Stimulated activated CD8-positive, alpha-beta memory T cell treated with anti-CD3 and anti-CD28 coated beads, Interleukin-15, amount 100 ng/mL, for 1 hour (primary cell): ENCODE measurements around the gene FBXO27.
A peak's percentile ranks its signal among the peaks of the same experiment; 100 is the strongest.
"Not testable (repeated sequence)": the region's sequence is repeated elsewhere in the genome, so short reads cannot be mapped to it uniquely, and the experiment has no call there.

Experiments used
- DNase-seq: peaks from one replicate; pipeline ENCODE4 v3.0.0-alpha.2; 2020; ENCODE audit warnings: low read depth

FBXO27 gene, protein sequence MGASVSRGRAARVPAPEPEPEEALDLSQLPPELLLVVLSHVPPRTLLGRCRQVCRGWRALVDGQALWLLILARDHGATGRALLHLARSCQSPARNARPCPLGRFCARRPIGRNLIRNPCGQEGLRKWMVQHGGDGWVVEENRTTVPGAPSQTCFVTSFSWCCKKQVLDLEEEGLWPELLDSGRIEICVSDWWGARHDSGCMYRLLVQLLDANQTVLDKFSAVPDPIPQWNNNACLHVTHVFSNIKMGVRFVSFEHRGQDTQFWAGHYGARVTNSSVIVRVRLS

DNA sequence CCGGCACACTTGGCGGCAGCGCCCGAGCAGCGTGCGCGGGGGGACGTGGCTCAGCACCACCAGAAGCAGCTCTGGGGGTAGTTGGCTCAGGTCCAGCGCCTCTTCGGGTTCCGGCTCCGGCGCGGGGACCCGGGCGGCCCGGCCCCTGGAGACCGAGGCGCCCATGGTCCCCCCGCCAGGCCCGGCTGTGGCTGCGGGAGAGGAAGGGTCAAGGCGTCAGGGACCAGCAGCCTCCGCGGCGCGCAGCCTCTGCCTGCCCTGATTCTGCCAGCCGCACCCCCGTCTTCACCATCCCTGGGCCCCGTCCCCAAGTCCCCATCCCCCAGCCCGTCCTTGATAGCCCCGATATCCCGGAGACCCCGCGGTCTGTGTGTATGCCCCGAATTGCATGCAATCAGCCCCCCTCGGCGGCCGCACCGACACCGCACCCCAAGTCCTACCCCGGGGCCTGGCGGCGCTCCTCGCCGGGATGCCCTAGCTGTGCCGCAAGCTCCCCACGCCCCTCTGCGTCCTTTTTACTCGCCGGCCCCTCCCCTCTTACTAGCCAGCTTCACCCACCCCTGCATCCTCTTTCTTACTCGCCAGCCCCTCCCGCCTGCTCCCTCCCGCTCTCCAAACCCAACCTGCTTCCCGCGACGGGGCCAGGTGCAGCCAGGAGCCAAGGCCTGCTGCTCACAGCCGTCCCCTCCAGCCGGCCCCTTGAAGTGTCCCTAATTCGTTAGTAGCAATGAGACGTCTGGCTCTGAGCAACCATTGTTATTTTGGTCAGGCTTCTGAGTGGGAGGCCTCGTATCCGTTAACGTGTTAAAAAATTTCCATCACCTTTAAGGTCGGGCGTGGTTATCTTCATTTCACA, at the start of gene FBXO27:
Gene FBXO27, minus strand, starts transcription at position 487 of the 856 bp plus-strand sequence. Its CDS starts 322 bp downstream, at position 165.
- no peak for DNase-seq

DNA sequence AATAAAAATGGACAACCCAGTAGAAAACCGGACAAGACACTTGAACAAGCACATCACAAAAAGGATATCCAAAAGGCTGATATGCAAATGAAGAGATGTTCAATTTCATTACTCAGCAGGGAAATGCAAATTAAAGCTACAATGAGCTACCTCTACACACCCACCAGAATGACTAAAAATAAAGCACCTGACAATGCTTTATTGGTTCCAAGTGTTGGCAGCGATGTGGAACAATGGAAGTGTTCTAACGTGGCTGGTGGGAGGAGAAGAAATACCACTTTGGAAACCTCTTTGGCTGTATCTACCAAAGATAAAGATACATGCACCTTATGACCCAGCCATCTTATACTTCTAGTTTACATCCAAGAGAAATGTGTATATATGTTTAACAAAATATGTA, 48.1 kb upstream of the FBXO27 start:
- DNase-seq, result no peak

DNA sequence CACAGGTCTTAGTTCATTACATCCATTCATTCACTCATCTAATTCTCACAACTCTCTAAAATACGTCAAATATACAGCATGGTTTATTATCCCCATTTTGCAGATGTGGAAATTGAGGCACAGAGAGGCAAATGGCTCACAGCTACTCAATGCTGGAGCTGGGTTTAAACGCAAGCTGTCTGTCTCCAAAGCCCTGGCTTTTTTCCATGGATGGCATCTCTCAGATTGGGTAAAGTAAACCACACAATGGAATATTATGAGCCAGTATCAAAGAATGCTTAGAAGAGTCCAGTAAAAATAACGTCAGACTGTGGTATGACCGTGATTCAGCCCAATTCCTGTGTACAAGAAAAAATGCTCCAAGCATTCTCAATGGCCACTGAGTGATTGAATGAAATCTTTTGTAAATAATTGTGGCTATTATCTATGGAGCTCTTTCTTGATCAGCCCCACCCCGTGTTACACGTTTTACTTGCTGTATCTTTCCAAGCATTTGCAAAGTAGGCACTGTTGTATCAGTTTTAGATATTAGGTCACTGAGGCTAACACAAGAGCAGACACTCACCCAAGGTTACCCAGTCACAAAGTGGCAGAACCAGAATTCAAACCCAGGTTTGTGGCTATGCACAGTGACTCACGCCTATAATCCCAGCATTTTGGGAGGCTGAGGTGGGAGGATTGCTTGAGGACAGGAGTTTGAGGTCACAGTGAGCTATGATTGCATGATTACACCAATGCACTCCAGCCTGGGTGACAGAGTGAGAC, 46.3 kb upstream of the FBXO27 start:
- DNase-seq, result no peak

DNA sequence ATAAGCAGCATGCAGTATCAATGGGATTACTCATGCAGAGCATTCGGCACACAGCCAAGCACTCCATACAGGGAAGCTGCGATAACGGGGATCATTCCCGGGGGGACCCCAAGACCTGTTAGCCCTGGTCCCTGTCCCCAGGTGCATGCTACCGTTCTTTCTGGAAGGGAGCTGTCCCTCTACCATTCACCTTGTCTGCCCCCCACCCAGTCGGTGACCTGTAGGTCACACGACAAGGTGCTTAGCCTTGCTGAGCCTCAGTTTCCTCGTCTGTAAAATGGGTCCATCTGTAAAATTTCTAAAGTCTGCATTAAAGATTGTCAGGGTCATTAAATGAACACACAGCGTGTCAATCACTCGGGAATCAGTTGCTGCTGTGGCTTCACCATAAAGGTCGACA, 45.0 kb upstream of the FBXO27 start:
- no peak for DNase-seq

DNA sequence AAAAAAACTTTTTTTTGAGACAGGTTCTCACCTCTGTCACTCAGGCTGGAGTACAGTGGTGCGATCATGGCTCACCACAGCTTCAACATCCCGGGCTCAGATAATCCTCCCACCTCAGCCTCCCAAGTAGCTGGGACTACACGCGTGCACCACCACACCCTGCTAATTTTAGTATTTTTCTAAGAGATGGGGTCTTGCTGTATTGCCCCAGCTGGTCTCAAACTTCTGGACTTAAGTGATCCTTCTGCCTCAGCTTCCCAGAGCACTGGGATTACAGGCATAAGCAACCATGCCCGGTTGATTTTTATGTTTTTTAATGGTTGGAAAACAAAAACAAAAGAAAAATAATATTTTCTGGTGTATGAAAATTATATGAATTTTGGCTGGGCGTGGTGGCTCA, 42.6 kb upstream of the FBXO27 start:
- no peak for DNase-seq

DNA sequence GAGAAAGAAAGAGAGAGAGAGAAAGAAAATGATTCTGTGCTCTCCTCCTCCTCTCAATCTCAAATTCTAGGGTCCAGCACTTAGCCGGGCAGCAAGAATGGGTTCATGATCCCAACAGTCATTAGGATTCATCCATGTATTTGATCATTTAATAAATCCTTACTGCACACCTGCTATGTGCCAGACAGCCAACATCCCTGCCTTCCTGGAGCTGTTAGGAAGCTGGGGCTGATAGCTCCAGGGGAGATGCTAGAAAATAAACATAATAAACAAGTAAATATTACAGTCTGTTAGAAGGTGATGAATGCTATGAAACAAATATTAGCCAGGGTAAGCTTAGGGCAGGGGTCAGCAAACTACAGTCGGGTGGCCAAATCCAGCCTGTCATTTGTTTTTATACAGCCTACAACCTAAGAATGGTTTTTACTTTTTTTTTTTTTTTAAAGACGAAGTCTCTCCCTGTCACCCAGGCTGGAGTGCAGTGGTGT, 41.9 kb upstream of the FBXO27 start:
- DNase-seq, result no peak

DNA sequence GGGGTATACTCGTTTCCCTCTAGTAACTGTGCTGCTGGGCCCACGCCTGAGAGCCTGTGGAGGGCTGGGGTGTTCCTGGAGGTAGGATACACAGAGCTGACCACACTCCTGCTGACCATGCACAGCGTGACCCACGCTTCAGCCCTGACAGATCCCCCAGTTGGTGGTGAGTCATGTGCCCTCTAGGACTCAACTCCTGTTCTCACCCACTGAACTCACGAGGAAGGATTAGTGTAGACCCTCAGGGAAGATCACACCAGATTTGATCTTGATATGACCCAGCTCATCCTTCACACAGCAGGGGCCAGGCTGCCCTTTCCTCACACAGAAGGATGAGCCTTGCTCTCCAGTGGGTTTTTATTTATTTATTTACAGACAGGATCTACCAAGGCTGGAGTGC, 38.5 kb upstream of the FBXO27 start:
- DNase-seq, result no peak

DNA sequence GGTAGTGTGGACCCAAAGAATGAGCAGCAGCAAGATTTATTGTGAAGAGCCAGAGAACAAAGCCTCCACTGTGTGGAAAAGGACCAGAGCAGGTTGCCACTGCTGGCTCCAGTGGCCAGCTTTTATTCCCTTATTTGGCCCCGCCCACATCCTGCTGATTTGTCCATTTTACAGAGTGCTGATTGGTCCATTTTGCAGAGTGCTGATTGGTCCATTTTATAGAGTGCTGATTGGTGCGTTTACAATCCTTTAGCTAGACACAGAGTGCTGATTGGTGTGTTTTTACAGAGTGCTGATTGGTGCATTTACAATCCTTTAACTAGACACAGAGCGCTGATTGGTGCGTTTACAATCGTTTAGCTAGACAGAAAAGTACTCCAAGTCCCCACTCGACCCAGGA, 35.9 kb upstream of the FBXO27 start:
- DNase-seq, result not testable (repeated sequence)

DNA sequence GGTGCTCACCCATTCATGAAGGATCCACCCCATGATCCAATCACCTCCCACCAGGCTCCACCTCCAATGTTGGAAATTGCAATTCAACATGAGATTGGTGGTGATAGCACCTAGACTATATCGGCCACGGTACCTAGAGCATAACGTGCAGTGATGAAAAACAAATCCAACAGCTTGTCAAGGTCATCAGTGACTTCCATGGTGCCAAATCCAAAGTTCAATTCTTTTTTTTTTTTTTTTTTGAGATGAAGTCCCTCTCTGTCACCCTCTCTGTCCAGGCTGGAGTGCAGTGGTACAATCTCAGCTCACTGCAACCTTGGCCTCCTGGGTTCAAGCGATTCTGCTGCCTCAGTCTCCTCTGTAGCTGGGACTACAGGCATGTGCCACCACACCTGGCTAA, 34.8 kb upstream of the FBXO27 start:
- no peak for DNase-seq

DNA sequence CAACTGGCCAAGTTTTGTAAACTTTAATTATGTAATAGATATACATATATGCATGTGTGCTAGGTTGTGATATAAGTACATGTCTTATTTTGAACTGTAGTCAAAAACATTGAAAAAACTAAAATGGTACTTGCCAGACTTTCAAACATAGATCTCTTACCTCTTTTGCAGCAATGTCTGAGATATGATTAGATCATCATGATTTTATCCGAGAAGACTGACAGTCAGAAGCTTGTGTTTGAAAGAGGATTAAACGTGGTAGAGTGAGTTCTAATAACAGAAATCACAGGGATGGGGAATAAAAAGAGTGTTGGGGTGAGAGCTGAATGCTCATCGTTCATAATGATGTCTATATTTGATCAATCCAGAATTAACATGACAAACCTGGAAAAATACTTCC, 33.6 kb upstream of the FBXO27 start:
- no peak for DNase-seq

DNA sequence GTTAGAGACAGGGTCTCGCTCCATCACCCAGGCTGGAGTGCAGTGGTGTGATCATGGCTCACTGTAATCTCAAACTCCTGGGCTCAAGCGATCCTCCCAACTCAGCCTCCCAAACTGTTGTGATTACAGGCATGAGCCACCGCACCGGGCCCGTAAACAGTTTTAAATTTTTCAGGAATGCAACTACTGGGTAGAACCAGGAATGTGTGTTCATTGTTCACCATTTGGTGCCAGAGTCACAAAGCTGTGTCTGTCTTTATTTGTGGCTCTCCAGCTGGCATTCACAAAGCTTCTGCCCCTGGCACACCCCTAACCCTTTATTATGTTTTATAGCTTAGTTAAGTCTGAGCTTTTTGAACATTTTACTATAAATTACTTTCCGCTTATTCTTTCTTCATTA, 32.1 kb upstream of the FBXO27 start:
- no peak for DNase-seq

DNA sequence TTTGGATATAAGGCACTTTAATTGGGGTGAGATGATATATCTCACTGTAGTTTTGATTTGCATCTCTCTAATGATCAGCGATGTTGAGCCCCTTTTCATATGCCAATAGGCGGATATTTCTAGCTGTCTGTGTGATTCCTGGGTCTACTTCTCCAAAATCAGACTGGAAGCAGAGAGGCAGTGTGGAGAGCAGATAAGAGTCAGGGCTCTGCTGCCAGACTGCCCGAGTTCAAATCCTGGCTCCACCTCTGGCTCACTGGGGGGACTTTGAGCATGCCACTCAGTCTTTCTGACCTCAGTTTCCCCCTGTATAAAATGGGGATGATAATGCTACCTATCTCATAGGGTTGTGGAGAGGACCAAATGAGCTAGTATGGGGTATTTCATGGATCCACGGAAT, 27.8 kb upstream of the FBXO27 start:
- no peak for DNase-seq

DNA sequence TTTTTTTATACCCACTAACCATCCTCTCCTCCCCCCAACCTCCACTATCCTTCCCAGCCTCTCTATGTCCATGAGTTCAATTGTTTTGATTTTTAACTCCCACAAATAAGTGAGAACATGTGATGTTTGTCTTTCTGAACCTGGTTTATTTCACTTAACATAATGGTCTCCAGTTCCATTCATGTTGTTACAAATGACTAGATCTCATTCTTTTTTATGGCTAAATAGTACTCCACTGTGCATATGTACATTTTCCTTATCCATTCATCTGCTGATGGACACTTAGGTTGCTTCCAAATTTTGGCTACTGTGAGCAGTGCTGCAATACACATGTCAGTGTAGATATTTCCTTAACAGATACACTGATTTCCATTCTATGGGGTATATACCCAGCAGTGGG, 27.0 kb upstream of the FBXO27 start:
- no peak for DNase-seq

DNA sequence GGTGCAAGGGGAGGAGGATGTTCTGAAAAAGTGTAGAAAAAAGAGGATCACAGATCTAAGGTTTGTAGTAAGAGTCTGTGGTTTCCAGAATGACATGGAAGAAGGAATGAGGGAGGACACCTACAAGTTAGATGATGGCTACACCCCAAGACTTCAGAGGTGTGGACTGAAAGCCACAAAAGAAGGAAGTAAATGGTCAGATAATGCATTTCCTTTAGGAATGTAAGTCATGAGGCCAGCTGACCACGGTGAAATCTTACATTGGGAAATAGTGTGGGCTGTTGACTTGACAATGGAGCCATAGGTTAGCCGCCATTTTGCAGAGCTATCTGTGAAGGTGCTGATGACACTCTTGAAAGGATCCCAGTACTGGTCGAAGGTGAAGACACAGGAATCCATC, 25.3 kb upstream of the FBXO27 start:
- no peak for DNase-seq

DNA sequence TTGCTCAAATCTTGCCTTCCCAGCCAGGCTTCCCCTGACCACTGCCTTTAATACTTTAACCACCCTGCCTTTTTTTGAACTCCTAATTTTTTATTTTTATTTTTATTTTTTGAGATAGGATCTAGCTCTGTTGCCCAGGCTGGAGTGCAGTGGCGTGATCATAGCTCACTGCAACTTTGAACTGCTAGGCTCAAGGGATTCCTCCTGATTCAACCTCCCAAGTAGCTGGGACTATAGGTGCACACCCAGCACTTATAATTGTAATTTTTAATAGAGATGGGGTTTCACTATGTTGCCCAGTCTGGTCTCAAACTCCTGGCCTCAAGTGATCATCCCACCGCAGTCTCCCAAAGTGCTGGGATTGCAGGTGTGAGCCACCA, 21.7 kb upstream of the FBXO27 start:
- DNase-seq, result no peak

DNA sequence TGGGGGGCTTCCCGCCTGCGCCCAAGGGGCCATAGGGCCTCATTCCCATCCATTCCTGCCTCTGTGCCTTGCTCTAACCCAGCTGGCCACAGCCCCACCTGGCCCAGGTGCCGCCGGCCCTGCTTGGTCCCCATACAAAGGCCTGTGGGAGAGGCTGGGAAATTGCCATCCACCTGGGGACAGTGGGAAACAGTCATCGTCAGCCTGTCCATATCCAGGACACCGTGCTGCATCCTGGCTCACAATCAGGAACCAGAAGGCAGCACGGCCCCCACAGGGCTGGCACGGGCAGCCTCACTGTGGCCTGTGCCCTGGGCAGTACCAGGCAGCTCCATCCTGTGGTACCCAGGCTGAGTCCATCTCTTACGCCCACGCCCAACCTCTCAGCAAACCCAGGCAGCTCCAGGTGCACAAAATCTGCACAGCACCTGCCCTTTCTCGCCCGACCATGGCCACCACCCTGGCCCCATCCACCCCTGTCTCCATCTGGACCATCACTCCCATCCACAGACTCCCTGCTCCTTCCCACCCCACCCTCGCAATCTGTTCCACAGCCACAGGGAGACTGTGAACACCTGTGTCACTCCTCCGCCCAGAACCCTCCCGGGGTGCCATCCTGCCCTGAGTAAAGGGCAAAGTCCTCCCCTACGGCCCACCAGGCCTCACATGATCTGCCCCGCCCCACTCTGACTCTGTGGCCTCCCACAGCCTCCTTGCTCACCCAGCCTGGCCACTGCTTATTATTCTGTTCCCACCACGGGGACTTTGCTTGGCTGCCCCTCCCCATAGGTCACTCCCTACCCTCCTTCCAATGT, 21.1 kb upstream of the FBXO27 start:
- DNase-seq, result no peak

DNA sequence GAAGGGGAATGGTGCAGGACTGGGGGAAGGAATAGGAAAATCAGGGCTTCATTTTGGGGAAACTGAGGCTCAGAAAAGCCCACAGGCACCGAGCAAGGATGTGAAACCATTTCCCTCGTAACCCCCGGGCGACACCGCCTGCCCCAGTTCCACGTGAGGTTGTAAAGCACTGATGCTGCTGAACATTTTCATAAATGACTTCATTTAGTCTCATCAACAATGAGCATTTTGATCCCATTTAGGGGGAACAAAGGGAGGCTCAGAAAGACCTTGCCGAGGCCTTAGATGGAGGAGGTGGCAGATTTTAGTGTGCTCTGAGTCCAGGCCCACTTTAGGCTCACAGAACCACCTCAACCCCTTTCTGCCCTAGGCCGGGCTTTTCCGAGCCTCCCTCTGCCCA, 20.5 kb upstream of the FBXO27 start:
- no peak for DNase-seq

DNA sequence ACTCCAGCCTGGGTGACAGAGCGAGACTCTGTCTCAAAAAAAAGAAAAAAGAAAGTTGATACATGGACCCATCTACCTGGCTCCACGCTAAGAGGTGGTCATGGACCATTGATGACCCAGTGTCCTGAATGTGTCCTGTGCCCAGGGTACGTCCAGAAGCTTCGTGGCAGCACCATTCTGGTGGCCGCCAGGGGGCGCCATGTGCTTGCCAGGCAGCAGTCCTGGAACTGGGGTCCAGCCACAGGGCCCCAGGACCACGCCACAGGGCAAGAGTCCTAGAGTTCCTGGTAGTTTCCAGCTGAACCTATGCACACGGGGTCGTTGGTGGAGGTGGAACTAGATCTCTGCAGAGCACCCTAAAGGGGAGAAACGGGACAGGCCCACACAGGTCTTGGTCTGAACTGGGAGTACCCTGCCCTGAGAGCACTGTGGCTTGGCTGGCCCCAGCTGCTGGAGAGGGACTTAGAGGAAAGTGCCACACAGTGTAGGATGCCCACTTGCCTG, 19.9 kb upstream of the FBXO27 start:
- peak; percentile 48 for DNase-seq

DNA sequence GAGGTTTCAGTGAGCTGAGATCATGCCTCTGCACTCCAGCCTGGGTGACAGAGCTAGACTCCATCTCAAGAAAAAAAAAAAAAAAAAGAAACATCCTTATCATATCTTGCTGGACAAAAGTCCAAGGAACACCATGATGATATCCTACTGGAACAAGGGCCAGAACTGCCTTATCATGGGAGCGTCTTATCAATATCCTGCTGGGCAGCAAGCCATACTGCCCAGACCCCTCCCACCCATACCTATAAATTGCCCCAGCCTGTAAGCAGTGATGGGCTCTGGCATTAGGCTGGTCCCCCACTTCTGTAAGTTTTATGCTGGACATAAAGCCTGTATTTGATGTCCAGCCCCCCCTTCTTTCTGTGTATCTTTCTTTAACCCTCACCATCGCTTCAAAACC, 14.7 kb upstream of the FBXO27 start:
- DNase-seq, result no peak

DNA sequence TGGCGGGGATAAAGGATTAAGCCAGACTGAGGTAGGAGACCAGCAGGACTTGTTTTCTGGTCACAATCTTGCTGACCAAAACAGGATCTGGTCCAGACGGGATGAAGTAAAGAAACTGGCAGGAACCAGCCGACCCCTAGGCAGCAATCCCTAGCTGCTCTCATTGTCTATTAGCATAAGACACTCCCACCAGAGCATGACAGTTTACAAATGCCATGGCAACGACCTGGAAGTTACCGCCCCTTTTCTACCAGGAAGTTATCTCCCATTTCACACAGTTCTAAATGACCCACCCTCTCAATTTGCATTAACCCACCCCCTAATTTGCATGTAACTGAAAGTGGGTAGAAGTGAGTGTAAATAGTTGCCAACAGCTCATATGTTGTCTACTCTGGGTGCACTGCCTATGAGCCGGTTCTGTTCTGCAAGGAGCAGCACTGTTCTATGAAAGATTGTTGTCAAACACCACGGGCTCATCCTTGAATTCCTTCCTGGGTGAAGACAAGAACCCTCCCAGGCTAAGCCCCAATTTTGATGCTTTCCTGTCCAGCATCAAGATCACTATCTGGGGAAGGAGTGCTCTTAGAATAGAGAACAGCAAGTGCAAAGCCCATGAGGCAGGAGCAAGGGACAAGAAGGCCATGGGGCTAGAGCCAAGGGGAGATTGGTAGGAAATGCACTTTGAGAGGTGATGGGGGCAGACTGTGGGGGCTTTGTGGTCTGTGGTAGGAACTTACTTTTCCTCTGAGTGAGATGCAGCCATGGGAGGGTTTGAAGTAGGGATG, 13.9 kb upstream of the FBXO27 start:
- DNase-seq, result no peak

DNA sequence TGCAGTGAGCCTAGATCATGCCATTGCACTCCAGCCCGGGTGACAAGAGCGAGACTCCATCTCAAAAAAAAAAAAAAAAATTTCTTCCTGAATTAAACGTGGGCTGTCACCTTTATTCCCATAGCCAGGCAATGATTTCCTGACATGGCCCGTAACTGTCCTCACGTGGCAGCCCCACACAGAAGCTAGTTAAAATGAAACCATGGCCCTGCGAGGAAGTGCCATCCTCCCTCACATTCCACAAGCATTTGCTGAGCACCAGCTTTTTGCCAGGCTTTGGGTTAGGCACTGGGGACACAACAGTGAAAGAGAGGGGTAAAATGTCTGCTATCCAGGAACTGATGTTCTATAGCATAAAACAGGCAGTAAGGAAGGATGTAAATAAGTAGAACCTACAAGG, 13.2 kb upstream of the FBXO27 start:
- no peak for DNase-seq
